Endometrium (tissue), 2 donors: ENCODE data around the gene THUMPD2.
"Not testable (repeated sequence)": the region's sequence is repeated elsewhere in the genome, so short reads cannot be mapped to it uniquely, and the experiment has no call there.

Experiments
- FAIRE-seq: peaks from 2 replicates; lab custom pipeline; 2012; peaks lifted over from hg19 to GRCh38; lab: Jason Lieb, UNC
- donor health status: control.
- donor health status: control.

THUMPD2 gene

GRCh38 chr2:39778775-39779340, at the start of gene THUMPD2:
THUMPD2 (minus strand) TSS chr2:39779258; CDS start chr2:39779239, 19 bp downstream.
- FAIRE-seq: no peak

- FAIRE-seq: no peak
Observed at GRCh38 chr2:39821871-39822270, 42.8 kb upstream of the THUMPD2 start.

GRCh38 chr2:39816845-39817244, 37.8 kb upstream of the THUMPD2 start:
- FAIRE-seq: no peak

- no peak for FAIRE-seq
Observed at GRCh38 chr2:39816428-39816827, 37.4 kb upstream of the THUMPD2 start.

- FAIRE-seq: no peak
Observed at GRCh38 chr2:39805936-39806608, 27.0 kb upstream of the THUMPD2 start.

- no peak for FAIRE-seq
Observed at GRCh38 chr2:39803839-39804238, 24.8 kb upstream of the THUMPD2 start.

GRCh38 chr2:39800752-39801151, 21.7 kb upstream of the THUMPD2 start:
- no peak for FAIRE-seq

GRCh38 chr2:39796134-39796533, 17.1 kb upstream of the THUMPD2 start:
- no peak for FAIRE-seq

- FAIRE-seq: not testable (repeated sequence)
Observed at GRCh38 chr2:39790216-39790818, 11.3 kb upstream of the THUMPD2 start.

- FAIRE-seq: no peak
Observed at GRCh38 chr2:39787950-39788349, 8.9 kb upstream of the THUMPD2 start.

GRCh38 chr2:39786761-39787522, 7.9 kb upstream of the THUMPD2 start:
- FAIRE-seq: no peak

GRCh38 chr2:39782591-39782990, 3.5 kb upstream of the THUMPD2 start:
- no peak for FAIRE-seq

- FAIRE-seq: no peak
Observed at GRCh38 chr2:39781697-39782096, 2.6 kb upstream of the THUMPD2 start.

- FAIRE-seq: no peak
Observed at GRCh38 chr2:39780825-39781600, 2.0 kb upstream of the THUMPD2 start.

GRCh38 chr2:39779927-39780326, 869 bp upstream of the THUMPD2 start:
- FAIRE-seq: no peak

GRCh38 chr2:39779341-39779851, 338 bp upstream of the THUMPD2 start:
- no peak for FAIRE-seq

GRCh38 chr2:39778233-39778632, 825 bp downstream of the THUMPD2 start:
- FAIRE-seq: no peak

- FAIRE-seq: no peak
Observed at GRCh38 chr2:39772812-39773152, 6.3 kb downstream of the THUMPD2 start.

GRCh38 chr2:39772086-39772811, 6.8 kb downstream of the THUMPD2 start:
- no peak for FAIRE-seq

- no peak for FAIRE-seq
Observed at GRCh38 chr2:39762448-39762847, 16.6 kb downstream of the THUMPD2 start.

- no peak for FAIRE-seq
Observed at GRCh38 chr2:39757156-39757555, 21.9 kb downstream of the THUMPD2 start.
